ENCODE measurements around the gene ARHGEF28. TPM values are rescaled to one million over a fixed set of nuclear protein-coding genes. Genes with fewer than 3 reads are reported as not detected.

Gene ARHGEF28
- total RNA-seq, 1 experiment from 2014 or later: 0.57 TPM

DNA sequence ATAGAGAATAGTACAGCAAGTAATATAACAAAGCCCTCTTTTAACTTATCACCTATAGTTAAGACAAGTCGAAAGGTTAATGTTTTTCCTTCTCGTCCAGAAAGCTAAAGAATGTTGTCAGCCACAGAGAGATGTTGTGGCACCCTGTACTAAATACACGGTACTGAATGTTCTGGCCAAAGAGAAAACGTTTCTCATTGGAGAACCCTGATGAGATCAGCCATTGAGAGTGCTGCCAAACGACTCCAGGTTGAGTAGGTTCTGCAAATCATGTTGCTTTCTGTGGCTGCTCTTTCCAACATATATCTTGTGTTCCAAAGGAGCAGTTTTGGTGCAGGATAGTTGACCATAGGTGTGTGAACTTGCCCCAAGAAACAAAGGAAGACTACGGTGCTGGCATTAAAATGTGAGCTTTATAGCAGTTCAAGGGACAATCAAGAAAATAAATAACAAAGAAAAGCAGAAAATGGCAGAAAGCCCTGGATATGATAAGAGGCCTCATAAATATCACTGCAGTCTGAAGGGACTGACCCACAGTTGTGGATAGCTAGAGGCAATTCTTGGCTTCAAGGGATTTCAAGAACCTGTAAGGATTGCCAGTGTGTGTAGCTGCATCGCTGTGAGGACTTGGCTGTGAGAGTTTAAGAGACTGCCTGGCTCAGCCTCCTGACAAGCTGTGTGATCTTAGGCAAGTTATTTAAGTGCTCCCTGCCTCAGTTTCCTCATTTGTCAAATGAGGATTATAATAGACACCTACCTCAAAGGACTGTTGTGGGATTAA is 102.7 kb downstream of the ARHGEF28 start:
- Histone ChIP-seq H3K79me1 (ENCODE audit: insufficient read depth, low read depth, low read length, poor library complexity, severe bottlenecking) (no peaks in the 10 kb centered on the region), H3K9me3 (ENCODE audit: control insufficient read depth, low read depth, low read length) (no peaks in the 10 kb centered on the region), H2BK20ac (ENCODE audit: low read depth, low read length, poor library complexity, severe bottlenecking) (no peak overlapping the region), H2BK120ac (ENCODE audit: low read depth, low read length, poor library complexity, severe bottlenecking) (no peak overlapping the region), H3K56ac (ENCODE audit: insufficient read length, low read depth, low read length) (no peak overlapping the region), H3K23me2 (ENCODE audit: insufficient read length, low read depth, low read length, poor library complexity, severe bottlenecking) (no peaks in the 10 kb centered on the region), H3K4ac (ENCODE audit: low read depth, low read length) (no peak overlapping the region), H2AK5ac (ENCODE audit: insufficient read length, low read length) (no peak overlapping the region), H2BK15ac (ENCODE audit: low read depth, low read length) (no peak overlapping the region), H4K91ac (ENCODE audit: insufficient read length, low read depth, low read length) (no peak overlapping the region), H4K5ac (ENCODE audit: insufficient read length, low read depth, low read length) (no peak overlapping the region), H3K27me3 (ENCODE audit: insufficient read depth, low read length) (no peaks in the 10 kb centered on the region), H2AFZ (ENCODE audit: low read length) (no peak overlapping the region), H3K14ac (ENCODE audit: insufficient read depth, low read length) (no peak overlapping the region), H3T11ph (ENCODE audit: low read length) (no peak overlapping the region), H3K18ac (ENCODE audit: insufficient read length, low read depth, low read length) (no peak overlapping the region), H2BK5ac (ENCODE audit: insufficient read length, low read length) (no peak overlapping the region), H3K27ac (ENCODE audit: insufficient read length, low read depth, low read length) (no peak overlapping the region), H2BK12ac (ENCODE audit: insufficient read length, low read depth, low read length) (no peak overlapping the region), H4K20me1 (ENCODE audit: control insufficient read depth, insufficient read depth, insufficient read length) (no peaks in the 10 kb centered on the region), H3K4me2 (ENCODE audit: insufficient read depth, insufficient read length, low read length) (no peak overlapping the region), H3K79me2 (ENCODE audit: insufficient read depth, low read length) (no peaks in the 10 kb centered on the region), H4K8ac (replicated peaks; ENCODE audit: insufficient read length, low read depth, low read length) (no peak overlapping the region), H3K9ac (ENCODE audit: extremely low read depth, insufficient read length, low read length) (no peak overlapping the region), H3K23ac (ENCODE audit: insufficient read length, low read depth, low read length) (no peak overlapping the region), H3K4me1 (ENCODE audit: insufficient read depth, low read length) (no peaks in the 10 kb centered on the region)
- H3K27ac Mint-ChIP-seq: no peak overlapping the region
- no CpG with 5 or more reads among the region's 7 CpGs for WGBS (ENCODE audit: extremely low coverage, insufficient read length, low lambda C conversion rate)
- H3K27me3 Mint-ChIP-seq (ENCODE audit: low read depth): no peaks in the 10 kb centered on the region
- H3K36me3 Mint-ChIP-seq (ENCODE audit: insufficient read depth in 1 of 3, low read depth in 3 of 3): no peaks in the 10 kb centered on the region
- TF ChIP-seq, protein P1, sequence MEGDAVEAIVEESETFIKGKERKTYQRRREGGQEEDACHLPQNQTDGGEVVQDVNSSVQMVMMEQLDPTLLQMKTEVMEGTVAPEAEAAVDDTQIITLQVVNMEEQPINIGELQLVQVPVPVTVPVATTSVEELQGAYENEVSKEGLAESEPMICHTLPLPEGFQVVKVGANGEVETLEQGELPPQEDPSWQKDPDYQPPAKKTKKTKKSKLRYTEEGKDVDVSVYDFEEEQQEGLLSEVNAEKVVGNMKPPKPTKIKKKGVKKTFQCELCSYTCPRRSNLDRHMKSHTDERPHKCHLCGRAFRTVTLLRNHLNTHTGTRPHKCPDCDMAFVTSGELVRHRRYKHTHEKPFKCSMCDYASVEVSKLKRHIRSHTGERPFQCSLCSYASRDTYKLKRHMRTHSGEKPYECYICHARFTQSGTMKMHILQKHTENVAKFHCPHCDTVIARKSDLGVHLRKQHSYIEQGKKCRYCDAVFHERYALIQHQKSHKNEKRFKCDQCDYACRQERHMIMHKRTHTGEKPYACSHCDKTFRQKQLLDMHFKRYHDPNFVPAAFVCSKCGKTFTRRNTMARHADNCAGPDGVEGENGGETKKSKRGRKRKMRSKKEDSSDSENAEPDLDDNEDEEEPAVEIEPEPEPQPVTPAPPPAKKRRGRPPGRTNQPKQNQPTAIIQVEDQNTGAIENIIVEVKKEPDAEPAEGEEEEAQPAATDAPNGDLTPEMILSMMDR (conservative IDR thresholded peaks at IDR 0.05): no peak
- no peak overlapping the region for H3K4me3 Mint-ChIP-seq
- H3K9me3 Mint-ChIP-seq: peaks cover 0 to under 1% of the 10 kb centered on the region in 2 experiments; a peak in 2 of 5 replicates
- no peak for DNase-seq
- no peaks in the 10 kb centered on the region for H3K4me1 Mint-ChIP-seq
